IMR-90 (cell line): ENCODE data around the gene KRTAP12-3.

Experiments used
- CTCF ChIP-seq: conservative IDR thresholded peaks from 2 replicates; pipeline ENCODE4 v1.5.1; 2012; ENCODE audit warnings: mild to moderate bottlenecking, low read depth, low read length, improper control_type of control experiment
- POLR2A ChIP-seq: IDR thresholded peaks from 2 replicates; pipeline ENCODE4 v1.6.1; 2012; ENCODE audit warnings: mild to moderate bottlenecking, low read depth, low read length

- TF ChIP-seq CTCF (no peak), POLR2A (no peak)
Observed at GRCh38 chr21:44694776-44695175, 37.0 kb downstream of the KRTAP12-3 start.
